AG04449 (cell line): ENCODE results near the gene DENND1A.

Source experiments
- CTCF ChIA-PET: fragments of 350-600 bp; formaldehyde crosslinking; extraction: SDS; loops from one replicate; lab custom pipeline; 2021; ENCODE audit warnings: antibody characterized with exemption; lab: Yijun Ruan, JAX
- POLR2A ChIA-PET: fragments of 400-600, 350-600 bp; formaldehyde crosslinking; extraction: SDS; loops from one replicate; lab custom pipeline; 2020; ENCODE audit warnings: antibody characterized with exemption, inconsistent platforms; lab: Yijun Ruan, JAX
- DNase-seq: peaks from one replicate; pipeline ENCODE4 v3.0.0-alpha.2; 2010; ENCODE audit warnings: low read depth, low spot score
- H3K4me3 ChIP-seq: 2 replicates; pipeline ENCODE4 v1.5.1; 2011; ENCODE audit warnings: low read depth, mild to moderate bottlenecking, control low read depth, low read length
- TF ChIP-seq, protein P1 (sequence below): IDR thresholded peaks from one replicate; pipeline ENCODE4 v1.5.1; 2011; ENCODE audit warnings: mild to moderate bottlenecking, moderate library complexity, low read length, control low read depth, inconsistent platforms; ENCODE audit not compliant: insufficient read depth; ENCODE audit errors: missing control alignments

The DENND1A gene

DNA sequence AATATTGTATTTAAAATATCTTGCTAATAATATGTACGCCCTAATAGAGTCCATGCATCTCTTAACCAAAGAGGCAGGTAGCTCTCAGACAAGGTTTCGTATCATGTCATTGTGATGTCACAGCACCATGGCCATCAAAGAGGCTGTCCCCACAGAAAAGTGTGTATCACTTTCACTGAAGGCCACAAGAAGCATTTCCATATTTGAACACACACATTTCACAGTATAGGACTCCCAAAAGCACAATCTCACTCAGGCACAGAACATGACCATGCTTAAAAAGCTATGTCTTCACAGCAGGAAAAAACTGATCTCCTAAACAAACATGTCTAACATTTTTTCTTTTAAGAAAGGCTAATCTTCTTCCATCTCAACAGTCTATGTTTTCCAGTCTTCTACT lies 133.8 kb downstream of the DENND1A start:
- TF ChIP-seq, protein P1, sequence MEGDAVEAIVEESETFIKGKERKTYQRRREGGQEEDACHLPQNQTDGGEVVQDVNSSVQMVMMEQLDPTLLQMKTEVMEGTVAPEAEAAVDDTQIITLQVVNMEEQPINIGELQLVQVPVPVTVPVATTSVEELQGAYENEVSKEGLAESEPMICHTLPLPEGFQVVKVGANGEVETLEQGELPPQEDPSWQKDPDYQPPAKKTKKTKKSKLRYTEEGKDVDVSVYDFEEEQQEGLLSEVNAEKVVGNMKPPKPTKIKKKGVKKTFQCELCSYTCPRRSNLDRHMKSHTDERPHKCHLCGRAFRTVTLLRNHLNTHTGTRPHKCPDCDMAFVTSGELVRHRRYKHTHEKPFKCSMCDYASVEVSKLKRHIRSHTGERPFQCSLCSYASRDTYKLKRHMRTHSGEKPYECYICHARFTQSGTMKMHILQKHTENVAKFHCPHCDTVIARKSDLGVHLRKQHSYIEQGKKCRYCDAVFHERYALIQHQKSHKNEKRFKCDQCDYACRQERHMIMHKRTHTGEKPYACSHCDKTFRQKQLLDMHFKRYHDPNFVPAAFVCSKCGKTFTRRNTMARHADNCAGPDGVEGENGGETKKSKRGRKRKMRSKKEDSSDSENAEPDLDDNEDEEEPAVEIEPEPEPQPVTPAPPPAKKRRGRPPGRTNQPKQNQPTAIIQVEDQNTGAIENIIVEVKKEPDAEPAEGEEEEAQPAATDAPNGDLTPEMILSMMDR, result no peak
- CTCF ChIA-PET, result no interaction called here
- DNase-seq, result no peak
- POLR2A ChIA-PET, result no interaction called here
- no peak overlapping the region for H3K4me3 ChIP-seq

DNA sequence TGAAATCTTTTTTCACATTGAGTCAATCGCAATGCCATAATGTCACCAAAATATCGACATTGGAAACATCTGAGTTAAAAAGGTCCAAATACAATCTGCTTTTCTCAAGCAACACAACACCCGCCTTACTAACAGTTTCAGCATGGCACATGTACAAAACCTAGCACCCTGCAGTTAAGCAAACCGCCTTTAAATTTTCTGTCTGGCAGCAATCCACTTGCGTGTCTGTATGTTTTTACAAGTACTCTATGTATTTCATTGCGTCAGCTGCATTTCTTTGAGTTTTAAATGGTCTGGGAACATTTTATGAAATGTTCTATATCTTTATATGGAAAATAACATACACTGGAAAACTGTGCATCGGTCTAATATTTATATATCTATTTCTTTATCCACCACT lies 134.6 kb downstream of the DENND1A start:
- no peak overlapping the region for H3K4me3 ChIP-seq
- CTCF ChIA-PET, result no interaction called here
- TF ChIP-seq, protein P1, result no peak
- no peak for DNase-seq
- POLR2A ChIA-PET, result no interaction called here

DNA sequence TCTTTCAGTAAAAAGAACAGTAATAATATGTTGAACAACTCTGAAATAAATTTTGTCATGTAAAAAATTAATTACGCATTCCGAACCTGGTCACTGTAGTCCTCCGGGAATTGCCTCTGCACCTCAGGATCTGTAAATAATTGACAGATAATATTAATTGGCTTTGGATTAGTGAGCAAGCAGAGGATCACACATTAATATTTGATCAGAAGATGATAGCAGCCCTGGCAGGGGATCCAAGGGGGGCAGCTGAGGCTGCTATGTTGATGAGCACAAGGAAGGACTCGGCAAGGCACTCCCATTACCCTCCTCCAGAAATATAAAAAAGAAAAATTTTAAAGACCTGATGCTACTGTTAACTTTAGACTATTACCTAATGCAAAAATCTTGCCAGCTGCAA lies 137.4 kb downstream of the DENND1A start:
- H3K4me3 ChIP-seq, result no peak overlapping the region
- CTCF ChIA-PET, result no interaction called here
- POLR2A ChIA-PET, result no interaction called here
- no peak for DNase-seq
- TF ChIP-seq, protein P1, result no peak

- DNase-seq, result no peak
- ChIA-PET POLR2A (no interaction called here), CTCF (no interaction called here)
- TF ChIP-seq, protein P1, result no peak
- H3K4me3 ChIP-seq, result no peak overlapping the region
Measured at GRCh38 chr9:123789554-123790292, 140.2 kb downstream of the DENND1A start.

DNA sequence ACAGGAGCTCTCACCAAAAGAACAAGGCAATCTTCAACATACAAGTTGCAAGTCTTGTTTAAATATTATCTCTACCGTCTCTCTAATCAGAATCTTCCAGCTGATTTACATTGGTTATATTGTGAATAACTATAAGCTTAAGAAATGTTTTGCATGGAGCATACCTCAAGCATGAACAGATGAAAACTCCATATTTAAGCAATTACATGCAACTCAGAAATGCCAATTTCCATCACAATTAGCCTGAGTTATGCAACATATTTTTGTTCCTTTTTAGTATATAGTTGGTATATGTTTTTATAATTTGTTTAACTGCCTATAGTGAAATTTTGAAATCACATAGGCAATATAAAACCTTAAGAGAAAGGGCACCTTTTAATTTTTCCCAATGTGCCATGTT lies 142.5 kb downstream of the DENND1A start:
- TF ChIP-seq, protein P1, result no peak
- H3K4me3 ChIP-seq, result no peak overlapping the region
- CTCF ChIA-PET, result no interaction called here
- POLR2A ChIA-PET, result no interaction called here
- DNase-seq, result no peak

- no peak overlapping the region for H3K4me3 ChIP-seq
- CTCF ChIA-PET, result interaction anchor here (1.9 kb wide), 1 partner anchor 20 kb away, joined by 4 read pairs; no protein-coding TSS in a partner anchor
- TF ChIP-seq, protein P1, result no peak
- peak; percentile 98 for DNase-seq
- POLR2A ChIA-PET, result interaction anchor here (1.1 kb wide), 1 partner anchor 20 kb away, joined by 3 read pairs; no protein-coding TSS in a partner anchor
Measured at GRCh38 chr9:123784518-123784917, 145.4 kb downstream of the DENND1A start.
